Stimulated activated CD8-positive, alpha-beta memory T cell treated with anti-CD3 and anti-CD28 coated beads, Interleukin-7, amount 100 ng/mL, for 48 hours (primary cell): Measurements from ENCODE around the gene TOPBP1.
"Not testable (repeated sequence)": the region's sequence is repeated elsewhere in the genome, so short reads cannot be mapped to it uniquely, and the experiment has no call there.

Experiments
- DNase-seq, 2 donors: peaks; one replicate each; pipeline ENCODE4 v3.0.0-alpha.2; 2020; ENCODE audit warnings: low read depth in 1 of 2; ENCODE audit errors: extremely low read depth in 1 of 2

The TOPBP1 gene

GRCh38 chr3:133661454-133662277 is at the start of gene TOPBP1:
Gene TOPBP1, minus strand, starts transcription at chr3:133661941. Its CDS starts 814 bp downstream, at chr3:133661127.
- peak; percentile 83 to 87 for DNase-seq

GRCh38 chr3:133711013-133711412 is 49.3 kb upstream of the TOPBP1 start:
- no peak for DNase-seq

GRCh38 chr3:133709139-133709750 is 47.5 kb upstream of the TOPBP1 start:
- DNase-seq: no peak

- no peak for DNase-seq
These were observed 44.3 kb upstream of the TOPBP1 start for GRCh38 chr3:133706033-133706432.

- no peak for DNase-seq
These were observed 42.2 kb upstream of the TOPBP1 start for GRCh38 chr3:133703915-133704314.

GRCh38 chr3:133701435-133702358 is 40.0 kb upstream of the TOPBP1 start:
- no peak for DNase-seq

- DNase-seq: no peak
These were observed 38.6 kb upstream of the TOPBP1 start for GRCh38 chr3:133700351-133700750.

- DNase-seq: no peak
These were observed 38.2 kb upstream of the TOPBP1 start for GRCh38 chr3:133699903-133700302.

GRCh38 chr3:133699467-133699866 is 37.7 kb upstream of the TOPBP1 start:
- no peak for DNase-seq

- DNase-seq: no peak
These were observed 36.2 kb upstream of the TOPBP1 start for GRCh38 chr3:133697960-133698359.

GRCh38 chr3:133695560-133696171 is 33.9 kb upstream of the TOPBP1 start:
- no peak for DNase-seq

- no peak for DNase-seq
These were observed 32.8 kb upstream of the TOPBP1 start for GRCh38 chr3:133694288-133695268.

- no peak for DNase-seq
These were observed 32.1 kb upstream of the TOPBP1 start for GRCh38 chr3:133693821-133694220.

- no peak for DNase-seq
These were observed 31.0 kb upstream of the TOPBP1 start for GRCh38 chr3:133692759-133693158.

GRCh38 chr3:133691273-133692107 is 29.7 kb upstream of the TOPBP1 start:
- DNase-seq: no peak

- DNase-seq: not testable (repeated sequence)
These were observed 16.3 kb upstream of the TOPBP1 start for GRCh38 chr3:133677993-133678392.

GRCh38 chr3:133676336-133677118 is 14.8 kb upstream of the TOPBP1 start:
- no peak for DNase-seq
